CD4-positive, alpha-beta T cell (primary cell): ENCODE data around the gene PTGES3L. TPM values are rescaled to one million over a fixed set of nuclear protein-coding genes. Genes with fewer than 3 reads are reported as not detected.

Source experiments
- ATAC-seq: fragments of 200-7000 bp; cut with Tn5 transposase; one replicate; pipeline ENCODE4 v1.10.0; 2022; ENCODE audit warnings: mild to moderate bottlenecking; ENCODE audit not compliant: poor library complexity
- CTCF ChIA-PET: fragments of 350-600 bp; sonication (Branson Sonifier 250); formaldehyde crosslinking; loops from one replicate; lab custom pipeline; 2021; ENCODE audit warnings: antibody characterized with exemption, inconsistent platforms; lab: Charles Lee
- POLR2A ChIA-PET: fragments of 350-600 bp; sonication (Branson Sonifier 250); formaldehyde crosslinking; loops from one replicate; lab custom pipeline; 2021; ENCODE audit warnings: antibody characterized with exemption, inconsistent platforms; lab: Charles Lee
- DNase-seq, 14 experiments: peaks; one replicate each; pipeline ENCODE4 v3.0.0-alpha.2; 2013 to 2020; ENCODE audit warnings: mixed read lengths in 2 of 14
- H3K27ac ChIP-seq, 2 donors: one replicate each; pipeline versions ENCODE4 v1.5.1 to v1.7.0; 2013; ENCODE audit warnings: low read length in 2 of 2, low read depth in 1 of 2, mild to moderate bottlenecking in 1 of 2
- H3K27me3 ChIP-seq, 2 experiments: 1 replicate in 1 of 2; 2 replicates in 1 of 2; pipeline versions ENCODE4 v1.6.1 to v1.7.0; 2013; ENCODE audit warnings: low read length in 2 of 2, control low read depth in 1 of 2, mild to moderate bottlenecking in 1 of 2, moderate library complexity in 1 of 2; ENCODE audit not compliant: insufficient read depth in 2 of 2, control insufficient read depth in 1 of 2
- H3K36me3 ChIP-seq: one replicate; pipeline ENCODE4 v1.6.1; 2013; ENCODE audit warnings: low read length, control low read depth; ENCODE audit not compliant: insufficient read depth
- H3K4me1 ChIP-seq: one replicate; pipeline ENCODE4 v1.6.1; 2013; ENCODE audit warnings: low read length, control low read depth; ENCODE audit not compliant: insufficient read depth
- H3K4me3 ChIP-seq: one replicate; pipeline ENCODE4 v1.5.1; 2013; ENCODE audit warnings: mild to moderate bottlenecking, low read length, moderate library complexity
- H3K9me3 ChIP-seq, 2 experiments: 1 replicate in 1 of 2; 2 replicates in 1 of 2; pipeline versions ENCODE4 v1.6.1 to v1.7.0; 2013; ENCODE audit warnings: low read length in 2 of 2, mild to moderate bottlenecking in 2 of 2, control low read depth in 1 of 2, moderate library complexity in 1 of 2; ENCODE audit not compliant: control insufficient read depth in 1 of 2, insufficient read depth in 1 of 2
- H3K27ac Mint-ChIP-seq: one replicate; pipeline ENCODE4 v1.8.0; 2020; ENCODE audit warnings: mixed read lengths
- H3K27me3 Mint-ChIP-seq: one replicate; pipeline ENCODE4 v1.8.0; 2021; ENCODE audit warnings: mixed read lengths
- H3K36me3 Mint-ChIP-seq: one replicate; pipeline ENCODE4 v1.8.0; 2021; ENCODE audit warnings: low read depth, mixed read lengths
- H3K4me1 Mint-ChIP-seq: one replicate; pipeline ENCODE4 v1.8.0; 2021; ENCODE audit warnings: low read depth, mixed read lengths
- H3K4me3 Mint-ChIP-seq: one replicate; pipeline ENCODE4 v1.8.0; 2020; ENCODE audit warnings: mild to moderate bottlenecking, mixed read lengths
- H3K9me3 Mint-ChIP-seq: one replicate; pipeline ENCODE4 v1.8.0; 2020; ENCODE audit warnings: mixed read lengths
- intact Hi-C, 2 experiments: fragments of 100-400 bp; cut with DNase I in 1 of 2; cut with micrococcal nuclease in 1 of 2; formaldehyde crosslinking; loops; one replicate each; pipeline versions ENCODE4 v1.15.1 to v1.9.0; 2023 to 2025; cut with DNase I, micrococcal nuclease
- polyA plus RNA-seq, 2 donors: library from polyadenylated mRNA; unstranded; fragments of 120-200 nt; gene quantifications; one replicate each; pipeline ENCODE4 v1.2.1, GENCODE V29; 2013
- total RNA-seq, 174 experiments: library from RNA in 2 of 174; stranded (reverse) in 2 of 174; gene quantifications; one replicate each; pipeline ENCODE4 v1.2.3 and lab custom pipeline; 2021 to 2026
- TF ChIP-seq, protein P1 (sequence below): fragments of 200-600 bp; IDR thresholded peaks from one replicate; pipeline ENCODE4 v1.8.0; 2022; ENCODE audit warnings: antibody characterized with exemption, mild to moderate bottlenecking

PTGES3L gene
- total RNA-seq, result under 1 TPM in 1 of 2 experiments, not detected in 1; 0.20 TPM
- 0.19 TPM for polyA plus RNA-seq (2013, experiment 1 of 2)
- 2.0 TPM for polyA plus RNA-seq (2013, experiment 2 of 2)
- 0 to 0.48 (median 0.06) reads per million in 172 experiments for total RNA-seq (lab: John Stamatoyannopoulos, UW)

- H3K27ac ChIP-seq, result peak within 1 kb of the TSS; percentile 58 to 66
- TF ChIP-seq, protein P1, sequence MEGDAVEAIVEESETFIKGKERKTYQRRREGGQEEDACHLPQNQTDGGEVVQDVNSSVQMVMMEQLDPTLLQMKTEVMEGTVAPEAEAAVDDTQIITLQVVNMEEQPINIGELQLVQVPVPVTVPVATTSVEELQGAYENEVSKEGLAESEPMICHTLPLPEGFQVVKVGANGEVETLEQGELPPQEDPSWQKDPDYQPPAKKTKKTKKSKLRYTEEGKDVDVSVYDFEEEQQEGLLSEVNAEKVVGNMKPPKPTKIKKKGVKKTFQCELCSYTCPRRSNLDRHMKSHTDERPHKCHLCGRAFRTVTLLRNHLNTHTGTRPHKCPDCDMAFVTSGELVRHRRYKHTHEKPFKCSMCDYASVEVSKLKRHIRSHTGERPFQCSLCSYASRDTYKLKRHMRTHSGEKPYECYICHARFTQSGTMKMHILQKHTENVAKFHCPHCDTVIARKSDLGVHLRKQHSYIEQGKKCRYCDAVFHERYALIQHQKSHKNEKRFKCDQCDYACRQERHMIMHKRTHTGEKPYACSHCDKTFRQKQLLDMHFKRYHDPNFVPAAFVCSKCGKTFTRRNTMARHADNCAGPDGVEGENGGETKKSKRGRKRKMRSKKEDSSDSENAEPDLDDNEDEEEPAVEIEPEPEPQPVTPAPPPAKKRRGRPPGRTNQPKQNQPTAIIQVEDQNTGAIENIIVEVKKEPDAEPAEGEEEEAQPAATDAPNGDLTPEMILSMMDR, result no peak
Observed at GRCh38 chr17:42979511-42980273, at the start of gene PTGES3L. Gene PTGES3L (minus strand): TSS chr17:42980080. CDS start chr17:42980053, 27 bp downstream.

DNA sequence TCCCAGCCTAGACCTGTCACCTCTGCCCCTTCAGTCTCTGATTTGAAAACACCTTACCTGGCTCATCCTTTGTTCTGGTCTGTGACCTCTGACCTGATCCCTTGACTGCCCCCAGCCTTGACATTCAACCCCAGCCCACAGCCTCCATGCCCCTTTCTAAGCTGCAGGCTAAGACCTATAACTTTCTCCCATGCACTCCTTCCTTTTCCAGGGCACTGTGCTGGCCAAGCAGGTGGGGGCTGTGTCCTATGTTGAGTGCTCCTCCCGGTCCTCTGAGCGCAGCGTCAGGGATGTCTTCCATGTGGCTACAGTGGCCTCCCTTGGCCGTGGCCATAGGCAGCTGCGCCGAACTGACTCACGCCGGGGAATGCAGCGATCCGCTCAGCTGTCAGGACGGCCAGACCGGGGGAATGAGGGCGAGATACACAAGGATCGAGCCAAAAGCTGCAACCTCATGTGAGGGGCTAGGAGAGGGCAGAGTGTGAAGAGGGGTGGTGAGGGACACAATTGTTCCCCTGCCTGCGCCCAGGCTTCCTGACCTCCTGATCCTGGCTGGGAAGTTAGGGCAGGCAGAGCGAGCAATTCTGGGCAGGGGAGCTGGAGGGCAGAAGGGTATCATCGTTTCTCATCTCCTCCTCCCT, 48.5 kb upstream of the PTGES3L start:
- peaks cover 9% of the 10 kb centered on the region for H3K4me1 Mint-ChIP-seq
- Histone ChIP-seq H3K36me3 (no peaks in the 10 kb centered on the region), H3K9me3 (no peaks in the 10 kb centered on the region), H3K4me3 (no peak overlapping the region), H3K4me1 (peaks cover 20% of the 10 kb centered on the region), H3K27ac (no peak overlapping the region), H3K27me3 (no peaks in the 10 kb centered on the region)
- TF ChIP-seq, protein P1, result no peak
- peak in 1 of 14 experiments; percentile 23 for DNase-seq
- no peak for ATAC-seq
- H3K27me3 Mint-ChIP-seq, result no peaks in the 10 kb centered on the region
- H3K36me3 Mint-ChIP-seq, result no peaks in the 10 kb centered on the region
- POLR2A ChIA-PET, result interaction anchor here (0.6 kb wide), 1 partner anchor 207 kb away, joined by 3 read pairs; no protein-coding TSS in a partner anchor
- no peak overlapping the region for H3K27ac Mint-ChIP-seq
- CTCF ChIA-PET, result no interaction called here
- no peaks in the 10 kb centered on the region for H3K9me3 Mint-ChIP-seq
- peak overlapping the region; percentile 65 for H3K4me3 Mint-ChIP-seq
- intact Hi-C loops, result loop anchor here (5.0 to 10.0 kb wide), 3 partner anchors 96 to 139 kb away; partner anchors contain the start of gene BRCA1 (in 2 of the 2)

More at GRCh38 chr17:42979511-42980273, at the start of gene PTGES3L:
- ChIA-PET POLR2A (interaction anchor here (0.7 to 6.2 kb wide), 3 partner anchors 18 to 388 kb away, joined by 4 to 33 read pairs (median 6); partner anchors contain the start of gene RPL27), CTCF (interaction anchor here (1.9 to 2.5 kb wide), 2 partner anchors 18 to 27 kb away, joined by 6 to 20 read pairs; partner anchors contain the start of genes IFI35 and RPL27)
- Mint-ChIP-seq H3K9me3 (no peaks in the 10 kb centered on the region), H3K4me1 (peaks cover 37% of the 10 kb centered on the region), H3K4me3 (peak within 1 kb of the TSS; percentile 95), H3K27ac (peak within 1 kb of the TSS; percentile 84), H3K36me3 (peaks cover 26% of the 10 kb centered on the region), H3K27me3 (no peaks in the 10 kb centered on the region)
- Histone ChIP-seq H3K27me3 (no peaks in the 10 kb centered on the region), H3K9me3 (no peaks in the 10 kb centered on the region), H3K36me3 (peaks cover 12% of the 10 kb centered on the region), H3K4me1 (peaks cover 32% of the 10 kb centered on the region), H3K4me3 (peak within 1 kb of the TSS; percentile 87)
- ATAC-seq (peak; percentile 15), DNase-seq (peak in 3 of 14 experiments; percentile 4 to 50 (median 17))
- intact Hi-C loops, result loop anchor here (1.0 to 5.0 kb wide), 2 partner anchors 19 to 147 kb away; partner anchors contain the start of genes RPL27 (in 2 of the 2) and PSME3 (in 1 of the 2)
